Esophagus (tissue), 2 donors: ENCODE data around the gene SMR3B. TPM values are rescaled to one million over a fixed set of nuclear protein-coding genes. Genes with fewer than 3 reads are reported as not detected.

ENCODE experiments used
- H3K27ac ChIP-seq, 2 donors: one replicate each; pipeline ENCODE4 v1.5.1; 2013; ENCODE audit warnings: low read depth in 2 of 2, mild to moderate bottlenecking in 2 of 2, inconsistent platforms in 1 of 2, low read length in 1 of 2, moderate library complexity in 1 of 2
- H3K27me3 ChIP-seq, 2 donors: one replicate each; pipeline ENCODE4 v1.6.1; 2013; ENCODE audit warnings: low read length in 2 of 2, control low read depth in 1 of 2, mild to moderate bottlenecking in 1 of 2; ENCODE audit not compliant: insufficient read depth in 2 of 2, control insufficient read depth in 1 of 2
- H3K36me3 ChIP-seq, 2 donors: one replicate each; pipeline ENCODE4 v1.6.1; 2013; ENCODE audit warnings: low read length in 1 of 2; ENCODE audit not compliant: control insufficient read depth in 2 of 2, insufficient read depth in 2 of 2
- H3K4me1 ChIP-seq, 2 donors: one replicate each; pipeline ENCODE4 v1.6.1; 2013; ENCODE audit warnings: low read length in 1 of 2; ENCODE audit not compliant: control insufficient read depth in 2 of 2, insufficient read depth in 2 of 2
- H3K4me3 ChIP-seq, 2 donors: one replicate each; pipeline ENCODE4 v1.5.1; 2013; ENCODE audit warnings: low read length in 2 of 2, mild to moderate bottlenecking in 2 of 2, low read depth in 1 of 2, moderate library complexity in 1 of 2
- H3K9me3 ChIP-seq, 2 donors: one replicate each; pipeline ENCODE4 v1.6.1; 2013; ENCODE audit warnings: mild to moderate bottlenecking in 2 of 2, low read depth in 1 of 2, low read length in 1 of 2, moderate library complexity in 1 of 2; ENCODE audit not compliant: control insufficient read depth in 2 of 2, insufficient read depth in 1 of 2
- WGBS, 2 donors: extraction: QIAGEN DNeasy Blood & Tissue Kit; methylation state at CpG; one replicate each; pipeline ENCODE4 v1.1.7; 2013; 5-methylcytosine and 5-hydroxymethylcytosine counted together
- polyA plus RNA-seq, 2 donors: library from polyadenylated mRNA; stranded (reverse); fragments of 200-250 nt; gene quantifications; one replicate each; pipeline ENCODE4 v1.2.3, GENCODE V29; 2013
- donor health status: healthy with polysubstance abuse.
- donor health status: Bipolar disorder and iron deficiency.

The SMR3B gene
- polyA plus RNA-seq, 2 donors, result not detected

DNA sequence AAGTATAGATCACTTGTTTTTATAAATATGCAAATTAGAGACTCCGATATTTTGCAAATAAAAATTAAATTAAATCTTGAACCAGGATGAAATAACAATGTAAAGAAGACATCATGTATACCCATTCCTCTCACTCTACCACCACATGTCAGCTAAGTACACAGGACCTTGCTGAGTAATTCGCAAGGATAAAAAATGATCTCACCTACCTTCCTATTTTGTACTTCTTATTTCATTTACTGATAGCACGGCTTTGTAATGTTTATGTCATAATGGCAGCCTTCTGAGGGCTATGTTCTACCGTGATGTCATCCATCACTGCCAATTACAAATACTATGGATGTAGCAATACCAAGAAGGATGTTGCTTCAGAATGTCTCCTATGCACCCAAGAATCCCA lies 10.9 kb upstream of the SMR3B start:
- Histone ChIP-seq H3K4me3 (no peak overlapping the region), H3K9me3 (no peaks in the 10 kb centered on the region), H3K27ac (no peak overlapping the region), H3K4me1 (no peaks in the 10 kb centered on the region), H3K27me3 (no peaks in the 10 kb centered on the region), H3K36me3 (no peaks in the 10 kb centered on the region)
- 80 to 85% methylated on average over 4 of the region's 4 CpGs for WGBS, 2 donors

DNA sequence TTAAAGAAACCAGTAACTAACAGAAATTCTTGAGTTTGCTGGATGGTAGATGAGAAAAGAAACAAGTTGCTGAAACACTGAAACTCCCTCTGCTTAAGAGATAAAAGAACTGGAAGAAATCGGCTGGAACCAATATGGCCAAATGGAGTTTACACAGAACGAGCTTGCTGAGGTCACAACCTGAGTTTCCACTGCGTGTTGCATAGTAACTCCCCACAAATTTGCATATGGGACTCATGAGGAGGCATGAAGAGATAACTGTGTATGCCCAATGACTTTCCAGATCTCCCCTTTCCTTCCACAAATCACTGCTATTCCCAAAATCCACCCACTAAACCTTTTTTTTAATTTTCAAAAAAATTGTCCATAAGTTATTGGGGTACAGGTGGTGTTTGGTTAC lies 10.2 kb upstream of the SMR3B start:
- H3K4me3 ChIP-seq, result no peak overlapping the region
- no peaks in the 10 kb centered on the region for H3K9me3 ChIP-seq
- no peaks in the 10 kb centered on the region for H3K4me1 ChIP-seq
- H3K36me3 ChIP-seq, result no peaks in the 10 kb centered on the region
- WGBS, 2 donors, result 84 to 86% methylated on average over 3 of the region's 3 CpGs
- H3K27ac ChIP-seq, result no peak overlapping the region
- no peaks in the 10 kb centered on the region for H3K27me3 ChIP-seq

DNA sequence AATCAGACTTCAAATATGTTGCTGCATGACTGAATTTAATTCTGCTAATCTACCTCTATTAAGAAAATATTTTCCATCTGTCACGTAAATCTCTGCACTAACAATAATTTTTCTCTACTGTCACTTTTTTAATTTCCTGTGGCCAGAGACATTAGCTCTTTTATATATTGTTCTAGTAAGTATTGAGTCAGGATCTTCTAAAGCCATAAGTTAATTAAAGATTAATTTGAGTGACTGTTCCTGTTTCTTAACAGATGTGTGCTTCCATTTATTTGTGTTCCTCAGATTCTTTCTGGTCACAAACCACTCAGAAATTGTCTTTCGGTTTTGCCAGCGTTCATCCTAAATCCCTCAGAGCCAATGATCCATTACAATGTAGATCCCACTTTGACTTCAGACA lies 2.4 kb upstream of the SMR3B start:
- 42 to 57% methylated on average over 3 of the region's 3 CpGs for WGBS, 2 donors
- H3K9me3 ChIP-seq, result no peaks in the 10 kb centered on the region
- no peaks in the 10 kb centered on the region for H3K27me3 ChIP-seq

DNA sequence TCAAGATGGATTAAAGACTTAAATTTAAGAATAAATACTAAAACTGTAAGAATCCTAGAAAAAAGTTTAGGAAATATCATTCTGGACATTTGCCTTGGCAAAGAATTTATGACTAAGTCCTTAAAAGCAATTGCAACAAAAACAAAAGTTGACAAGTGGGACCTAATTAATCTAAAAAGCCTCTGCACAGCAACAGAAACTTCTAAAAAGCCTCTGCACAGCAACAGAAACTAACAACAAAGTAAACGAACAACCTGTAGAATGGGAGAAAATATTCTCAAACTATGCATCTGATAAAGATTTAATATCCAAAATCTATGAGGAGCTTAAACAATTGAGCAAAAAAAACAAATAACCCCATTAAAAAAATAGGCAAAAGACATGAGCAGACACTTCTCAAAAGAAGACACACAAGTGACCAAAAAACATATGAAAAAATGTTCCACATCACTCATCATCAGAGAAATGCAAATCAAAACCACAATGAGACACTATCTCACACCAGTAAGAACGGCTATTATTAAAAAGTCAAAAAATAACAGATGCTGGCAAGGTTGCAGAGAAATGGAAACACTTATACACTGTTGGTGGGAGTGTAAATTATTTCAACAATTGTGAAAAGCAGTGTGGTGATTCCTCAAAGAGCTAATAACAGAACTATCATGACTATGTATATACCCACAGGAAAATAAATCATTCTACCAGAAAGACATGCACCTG lies 9.3 kb downstream of the SMR3B start:
- Histone ChIP-seq H3K36me3 (no peaks in the 10 kb centered on the region), H3K27me3 (no peaks in the 10 kb centered on the region), H3K4me1 (no peaks in the 10 kb centered on the region), H3K4me3 (no peak overlapping the region), H3K27ac (no peak overlapping the region), H3K9me3 (no peaks in the 10 kb centered on the region)
- WGBS, 2 donors, result 46 to 57% methylated on average over 2 of the region's 2 CpGs

More for the DNA sequence above, 2.4 kb upstream of the SMR3B start:
- Histone ChIP-seq H3K4me1 (no peaks in the 10 kb centered on the region), H3K27ac (no peak overlapping the region), H3K36me3 (no peaks in the 10 kb centered on the region), H3K4me3 (no peak overlapping the region)

DNA sequence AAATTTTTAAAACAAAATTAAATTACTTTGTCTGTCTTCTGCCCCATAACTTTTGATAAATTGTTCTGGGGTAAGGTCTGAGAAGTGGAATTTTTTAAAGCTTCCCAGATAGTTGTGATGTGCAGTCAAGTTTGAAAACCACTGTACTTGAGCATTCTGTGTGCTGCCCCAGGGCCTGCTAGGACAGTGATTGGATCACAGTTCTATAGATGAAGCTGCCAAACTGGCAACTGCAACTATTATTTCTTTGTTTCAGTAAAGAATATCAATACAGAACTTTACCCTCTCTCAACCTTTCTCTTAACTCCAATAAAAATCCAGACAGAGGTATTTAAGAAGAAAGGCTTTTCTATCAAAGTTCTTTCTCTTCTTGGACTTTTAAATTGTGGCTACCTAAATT lies 14.6 kb downstream of the SMR3B start, which contains the start of gene OPRPN:
OPRPN (plus strand) TSS at position 361 of the 400 bp plus-strand sequence. CDS start 1,346 bp downstream, outside the sequence.
- H3K27me3 ChIP-seq, result no peaks in the 10 kb centered on the region
- no peak within 1 kb of the TSS for H3K27ac ChIP-seq
- no peaks in the 10 kb centered on the region for H3K4me1 ChIP-seq
- no peaks in the 10 kb centered on the region for H3K36me3 ChIP-seq
- H3K9me3 ChIP-seq, result no peaks in the 10 kb centered on the region
- no peak within 1 kb of the TSS for H3K4me3 ChIP-seq

DNA sequence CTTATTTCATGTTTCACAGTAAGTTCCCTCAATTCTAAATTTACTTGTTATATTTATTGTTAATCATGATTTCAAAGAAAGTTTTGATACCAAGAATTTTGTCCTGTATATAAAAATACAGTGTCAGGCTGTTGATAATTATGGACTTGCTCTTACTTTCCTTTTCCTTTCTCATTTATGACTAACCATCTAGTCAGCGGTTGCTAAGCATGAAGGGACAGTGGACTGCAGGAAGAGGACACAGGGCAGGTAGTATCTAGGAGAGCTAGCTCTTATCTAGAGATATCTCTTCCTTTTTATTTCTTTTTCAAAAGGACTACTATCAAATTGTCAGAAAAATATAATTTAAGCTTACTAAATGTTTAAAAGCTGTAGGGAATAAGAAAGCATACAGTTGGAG lies 16.4 kb downstream of the SMR3B start:
- Histone ChIP-seq H3K9me3 (no peaks in the 10 kb centered on the region), H3K27me3 (no peaks in the 10 kb centered on the region), H3K4me3 (no peak overlapping the region), H3K36me3 (no peaks in the 10 kb centered on the region), H3K27ac (no peak overlapping the region), H3K4me1 (no peaks in the 10 kb centered on the region)
- WGBS, 2 donors, result 86 to 100% methylated on average over 1 of the region's 1 CpG

DNA sequence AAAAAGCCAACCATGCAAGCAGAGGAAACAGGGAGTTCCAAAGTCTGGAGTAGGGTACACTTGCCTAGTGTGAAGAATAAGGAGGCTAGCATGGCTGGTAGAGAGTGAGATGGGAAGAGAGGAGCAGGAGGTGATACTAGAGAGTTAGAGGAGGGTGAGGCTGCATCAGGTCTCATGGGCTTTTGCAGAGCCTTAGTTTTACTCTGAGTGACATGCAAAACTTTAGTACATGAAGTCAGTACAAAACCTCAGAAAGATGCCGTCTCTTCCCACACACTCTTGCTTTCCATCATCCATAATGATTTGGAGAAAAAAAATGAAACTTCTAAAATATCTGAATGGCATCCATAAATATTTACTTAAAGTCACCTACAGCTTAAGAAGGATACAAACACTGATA lies 19.8 kb downstream of the SMR3B start:
- 78 to 84% methylated on average over 1 of the region's 1 CpG for WGBS, 2 donors
- Histone ChIP-seq H3K4me1 (no peaks in the 10 kb centered on the region), H3K27me3 (no peaks in the 10 kb centered on the region), H3K4me3 (no peak overlapping the region), H3K9me3 (no peaks in the 10 kb centered on the region), H3K27ac (no peak overlapping the region), H3K36me3 (no peaks in the 10 kb centered on the region)

DNA sequence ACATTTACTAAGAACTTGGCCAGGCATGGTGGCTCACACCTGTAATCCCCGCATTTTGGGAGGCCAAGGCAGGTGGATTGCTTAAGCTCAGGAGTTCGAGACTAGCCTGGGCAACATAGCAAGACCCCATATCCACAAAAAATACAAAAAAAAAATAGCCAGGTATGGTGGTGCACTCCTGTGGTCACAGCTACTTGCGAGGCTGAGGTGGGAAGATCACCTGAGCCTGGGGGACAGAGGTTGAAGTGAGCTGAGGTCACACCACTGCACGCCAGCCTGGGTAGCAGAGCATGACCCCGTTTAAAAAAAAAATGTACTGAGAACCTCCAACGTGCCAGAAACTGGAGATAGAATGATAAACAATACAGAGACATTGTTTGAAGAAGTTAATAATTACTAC lies 22.8 kb downstream of the SMR3B start:
- H3K27me3 ChIP-seq, result no peaks in the 10 kb centered on the region
- 60 to 73% methylated on average over 6 of the region's 6 CpGs for WGBS, 2 donors
- no peaks in the 10 kb centered on the region for H3K9me3 ChIP-seq
- H3K27ac ChIP-seq, result no peak overlapping the region
- H3K4me3 ChIP-seq, result no peak overlapping the region
- H3K36me3 ChIP-seq, result no peaks in the 10 kb centered on the region
- H3K4me1 ChIP-seq, result no peaks in the 10 kb centered on the region

DNA sequence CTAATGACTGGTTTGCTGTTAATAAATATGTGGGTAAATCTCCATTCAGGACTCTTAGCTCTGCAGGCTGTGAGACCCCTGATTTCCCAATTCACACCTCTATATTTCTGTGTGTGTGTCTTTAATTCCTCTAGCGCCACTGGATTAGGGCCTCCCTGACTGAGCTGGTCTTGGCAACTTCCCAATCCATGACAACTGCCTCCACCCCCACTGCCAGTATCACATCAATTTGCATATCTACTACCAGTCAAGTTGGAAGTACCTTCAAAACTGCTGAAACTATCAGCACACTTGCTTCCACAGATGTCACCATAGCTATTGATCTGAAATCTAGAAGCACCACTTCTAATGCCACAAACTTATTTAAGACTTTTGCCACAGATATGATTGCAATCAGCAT lies 42.4 kb downstream of the SMR3B start:
- H3K4me1 ChIP-seq, result no peaks in the 10 kb centered on the region
- no peak overlapping the region for H3K4me3 ChIP-seq
- no peaks in the 10 kb centered on the region for H3K27me3 ChIP-seq
- 64 to 65% methylated on average over 1 of the region's 1 CpG for WGBS, 2 donors
- no peak overlapping the region for H3K27ac ChIP-seq
- H3K36me3 ChIP-seq, result no peaks in the 10 kb centered on the region
- no peaks in the 10 kb centered on the region for H3K9me3 ChIP-seq

DNA sequence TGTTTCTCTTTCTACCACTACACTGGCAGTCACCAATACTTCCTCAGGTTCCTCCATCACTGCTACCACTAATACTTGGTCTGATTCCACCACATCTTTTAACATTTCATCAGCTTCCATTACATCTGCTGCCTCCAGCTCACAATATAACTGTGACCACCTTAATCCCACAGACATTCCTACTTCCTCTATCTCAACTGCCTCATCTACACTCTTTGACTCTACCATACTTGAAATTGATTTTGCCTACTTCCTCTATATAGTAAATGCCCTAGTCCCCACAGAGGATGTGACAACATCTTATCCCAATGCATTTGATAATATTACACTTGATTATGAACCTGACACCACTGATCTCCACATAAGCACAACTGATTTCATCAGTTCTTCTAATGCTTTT lies 43.9 kb downstream of the SMR3B start:
- H3K36me3 ChIP-seq, result no peaks in the 10 kb centered on the region
- no peak overlapping the region for H3K27ac ChIP-seq
- no peaks in the 10 kb centered on the region for H3K4me1 ChIP-seq
- no peak overlapping the region for H3K4me3 ChIP-seq
- H3K9me3 ChIP-seq, result no peaks in the 10 kb centered on the region
- H3K27me3 ChIP-seq, result no peaks in the 10 kb centered on the region
